GM12891 (cell line): ENCODE measurements around the gene CCDC188.

Source experiments
- POLR2A ChIP-seq: IDR thresholded peaks from 2 replicates; pipeline ENCODE4 v1.6.1; 2011; ENCODE audit warnings: low read depth, low read length, control low read depth
- POLR2AphosphoS5 ChIP-seq: IDR thresholded peaks from 2 replicates; pipeline ENCODE4 v1.6.1; 2011; ENCODE audit warnings: low read depth, low read length, control low read depth
- TAF1 ChIP-seq: IDR thresholded peaks from 2 replicates; pipeline ENCODE4 v1.6.1; 2011; ENCODE audit warnings: low read depth, low read length, control low read depth

GRCh38 chr22:20169253-20169822 is 18.5 kb upstream of the CCDC188 start:
- TF ChIP-seq TAF1 (no peak), POLR2AphosphoS5 (no peak), POLR2A (no peak)
